HCT116 (cell line): ENCODE results near the gene CD22.

Experiments used
- CTCF ChIP-seq, 3 experiments: fragments of 200-600 bp in 1 of 3; sonication (generic) in 1 of 3; IDR thresholded peaks in 2 of 3; conservative IDR thresholded peaks in 1 of 3; 2 replicates each; pipeline ENCODE4 v1.5.1; 2012 to 2017; ENCODE audit warnings: low read depth in 2 of 3, low read length in 2 of 3, antibody characterized with exemption in 1 of 3, borderline replicate concordance in 1 of 3, control low read depth in 1 of 3, mild to moderate bottlenecking in 1 of 3, mixed read lengths in 1 of 3, mixed run types in 1 of 3, moderate library complexity in 1 of 3; ENCODE audit not compliant: insufficient read depth in 1 of 3
- ELF1 ChIP-seq: IDR thresholded peaks from 2 replicates; pipeline ENCODE4 v1.6.1; 2012; ENCODE audit warnings: low read depth, borderline replicate concordance
- EZH2phosphoT487 ChIP-seq: fragments of 200-600 bp; IDR thresholded peaks from 2 replicates; pipeline ENCODE4 v1.6.1; 2018; ENCODE audit warnings: antibody characterized with exemption, borderline replicate concordance
- JUND ChIP-seq: IDR thresholded peaks from 2 replicates; pipeline ENCODE4 v1.6.1; 2012
- MAX ChIP-seq: IDR thresholded peaks from 2 replicates; pipeline ENCODE4 v1.6.1; 2012
- POLR2A ChIP-seq: IDR thresholded peaks from 2 replicates; pipeline ENCODE4 v1.7.0; 2011; ENCODE audit warnings: borderline replicate concordance; ENCODE audit not compliant: insufficient read depth, insufficient read length; ENCODE audit errors: extremely low read depth
- POLR2AphosphoS5 ChIP-seq: IDR thresholded peaks from 2 replicates; pipeline ENCODE4 v1.6.1; 2011; ENCODE audit warnings: mild to moderate bottlenecking, low read depth, low read length, moderate library complexity
- REST ChIP-seq: IDR thresholded peaks from 2 replicates; pipeline ENCODE4 v1.6.1; 2012; ENCODE audit warnings: low read depth
- SIN3A ChIP-seq: IDR thresholded peaks from 2 replicates; pipeline ENCODE4 v1.6.1; 2012; ENCODE audit warnings: low read depth
- SP1 ChIP-seq: IDR thresholded peaks from 2 replicates; pipeline ENCODE4 v1.6.1; 2012; ENCODE audit warnings: low read depth
- TCF7L2 ChIP-seq: IDR thresholded peaks from 2 replicates; pipeline ENCODE4 v1.7.0; 2011; ENCODE audit warnings: borderline replicate concordance, inconsistent platforms; ENCODE audit not compliant: insufficient read depth, insufficient read length; ENCODE audit errors: extremely low read depth
- ZFX ChIP-seq: fragments of 450-650 bp; IDR thresholded peaks from 2 replicates; pipeline ENCODE4 v1.6.1; 2017
- ZNF274 ChIP-seq: fragments of 200-500 bp; sonication (Bioruptor generic); IDR thresholded peaks from 2 replicates; pipeline ENCODE4 v1.6.1; 2014; ENCODE audit warnings: mild to moderate bottlenecking, low read depth, low read length, inconsistent platforms

- TF ChIP-seq TCF7L2 (no peak), ZFX (no peak), CTCF (IDR thresholded peaks at IDR 0.05 in 2 of 3, conservative IDR thresholded peaks at IDR 0.05 in 1 of 3; ENCODE audit: borderline replicate concordance in 1 of 3, insufficient read depth in 1 of 3, low read depth in 2 of 3, low read length in 2 of 3) (no peak), POLR2A (no peak), ZNF274 (no peak), SP1 (no peak), SIN3A (no peak), JUND (no peak), ELF1 (no peak), EZH2phosphoT487 (no peak), POLR2AphosphoS5 (no peak), MAX (no peak), REST (no peak)
These were observed 34.9 kb downstream of the CD22 start for GRCh38 chr19:35363711-35364425.
